D721Med (cell line): ENCODE results near the gene CRACR2B.
A peak's percentile ranks its signal among the peaks of the same experiment; 100 is the strongest.

Experiments
- DNase-seq: peaks from one replicate; pipeline ENCODE4 v3.0.0; 2011; ENCODE audit warnings: low spot score; ENCODE audit not compliant: insufficient read length
- FAIRE-seq: peaks from 2 replicates; lab custom pipeline; 2011; peaks lifted over from hg19 to GRCh38; lab: Jason Lieb, UNC
- CTCF ChIP-seq: IDR thresholded peaks from 2 replicates; pipeline ENCODE4 v1.5.1; 2012; ENCODE audit warnings: mild to moderate bottlenecking, control low read depth; ENCODE audit not compliant: insufficient read depth; ENCODE audit errors: missing control alignments

CRACR2B gene

DNA sequence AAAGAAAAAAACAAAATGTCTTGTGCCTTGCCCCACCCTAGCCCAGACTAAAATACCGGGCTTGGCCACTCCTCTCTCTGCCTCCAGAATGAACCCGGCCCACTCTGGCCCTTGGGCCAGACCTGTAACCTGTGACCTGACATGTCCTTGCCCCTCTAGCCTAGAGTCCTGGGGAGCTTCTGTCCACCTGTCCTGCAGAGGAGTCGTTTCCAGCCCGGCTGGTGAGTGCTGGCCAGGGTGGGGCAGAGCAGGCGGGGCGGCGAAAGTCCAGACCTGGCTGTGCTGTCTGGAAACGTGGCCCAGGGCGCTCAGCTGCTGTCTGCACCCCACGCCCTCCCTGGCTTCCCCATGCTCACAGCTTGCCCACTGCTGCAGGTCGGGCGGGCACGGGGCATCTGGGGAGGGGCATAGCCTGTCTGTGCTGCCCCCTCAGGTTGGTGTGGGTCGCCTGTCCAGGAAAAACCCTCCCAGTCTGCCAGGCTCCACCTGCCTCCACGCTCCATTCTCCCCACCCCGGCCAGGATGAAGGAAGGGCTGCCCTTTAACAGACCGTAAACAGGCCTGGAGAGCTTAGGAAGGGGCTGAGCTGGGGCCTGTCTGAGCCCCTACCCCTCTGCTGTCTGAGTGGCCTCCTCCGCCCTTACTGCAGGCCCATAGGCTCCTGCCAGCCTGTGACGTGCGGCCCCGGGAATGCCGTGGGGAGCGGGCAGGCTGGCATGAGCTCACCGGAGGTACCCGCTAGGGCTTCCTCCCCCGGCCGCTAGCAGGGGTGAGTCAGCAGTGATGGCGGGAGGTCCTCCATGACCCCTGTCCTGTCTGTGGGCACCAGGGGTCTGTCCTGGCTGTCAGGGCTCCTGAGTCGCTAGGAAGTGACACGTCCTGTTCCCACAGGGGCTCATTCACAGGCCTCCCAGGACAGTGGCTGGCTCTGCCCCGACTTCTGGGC lies 6.9 kb downstream of the CRACR2B start:
- TF ChIP-seq CTCF = no peak
- DNase-seq = no peak
- no peak for FAIRE-seq

GRCh38 chr11:836274-836673 lies 8.6 kb downstream of the CRACR2B start:
- TF ChIP-seq CTCF = no peak
- no peak for FAIRE-seq
- DNase-seq = no peak

DNA sequence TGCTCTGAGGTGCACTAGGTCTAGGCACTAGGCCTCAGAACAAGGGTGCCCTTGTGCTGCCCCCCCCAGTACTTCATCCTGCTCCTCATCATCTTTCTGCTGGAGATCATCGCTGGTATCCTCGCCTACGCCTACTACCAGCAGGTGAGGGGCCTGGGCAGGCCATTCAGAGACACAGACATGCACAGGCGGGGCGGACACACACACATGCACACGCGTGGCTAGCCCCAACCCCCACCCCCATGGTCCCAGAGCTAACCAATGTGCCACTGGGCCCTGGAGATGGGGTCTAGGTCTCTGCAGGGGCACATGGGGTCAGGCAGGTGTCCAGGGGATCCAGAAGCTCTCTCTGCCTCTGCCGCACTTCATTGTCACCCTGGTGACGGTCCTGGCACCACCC lies 9.0 kb downstream of the CRACR2B start:
- TF ChIP-seq CTCF = no peak
- FAIRE-seq = no peak
- DNase-seq = no peak

GRCh38 chr11:837189-837989 lies 9.7 kb downstream of the CRACR2B start:
- no peak for FAIRE-seq
- DNase-seq = no peak
- no peak for TF ChIP-seq CTCF

DNA sequence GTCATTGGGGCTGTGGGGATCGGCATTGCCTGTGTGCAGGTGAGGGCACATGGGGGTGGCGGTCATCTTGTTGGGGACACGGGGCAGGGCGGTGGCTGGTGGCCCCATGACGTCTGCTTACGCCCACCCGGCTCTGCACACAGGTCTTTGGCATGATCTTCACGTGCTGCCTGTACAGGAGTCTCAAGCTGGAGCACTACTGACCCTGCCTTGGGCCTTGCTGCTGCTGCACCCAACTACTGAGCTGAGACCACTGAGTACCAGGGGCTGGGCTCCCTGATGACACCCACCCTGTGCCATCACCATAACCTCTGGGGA lies 10.2 kb downstream of the CRACR2B start:
- no peak for TF ChIP-seq CTCF
- no peak for FAIRE-seq
- DNase-seq = no peak

DNA sequence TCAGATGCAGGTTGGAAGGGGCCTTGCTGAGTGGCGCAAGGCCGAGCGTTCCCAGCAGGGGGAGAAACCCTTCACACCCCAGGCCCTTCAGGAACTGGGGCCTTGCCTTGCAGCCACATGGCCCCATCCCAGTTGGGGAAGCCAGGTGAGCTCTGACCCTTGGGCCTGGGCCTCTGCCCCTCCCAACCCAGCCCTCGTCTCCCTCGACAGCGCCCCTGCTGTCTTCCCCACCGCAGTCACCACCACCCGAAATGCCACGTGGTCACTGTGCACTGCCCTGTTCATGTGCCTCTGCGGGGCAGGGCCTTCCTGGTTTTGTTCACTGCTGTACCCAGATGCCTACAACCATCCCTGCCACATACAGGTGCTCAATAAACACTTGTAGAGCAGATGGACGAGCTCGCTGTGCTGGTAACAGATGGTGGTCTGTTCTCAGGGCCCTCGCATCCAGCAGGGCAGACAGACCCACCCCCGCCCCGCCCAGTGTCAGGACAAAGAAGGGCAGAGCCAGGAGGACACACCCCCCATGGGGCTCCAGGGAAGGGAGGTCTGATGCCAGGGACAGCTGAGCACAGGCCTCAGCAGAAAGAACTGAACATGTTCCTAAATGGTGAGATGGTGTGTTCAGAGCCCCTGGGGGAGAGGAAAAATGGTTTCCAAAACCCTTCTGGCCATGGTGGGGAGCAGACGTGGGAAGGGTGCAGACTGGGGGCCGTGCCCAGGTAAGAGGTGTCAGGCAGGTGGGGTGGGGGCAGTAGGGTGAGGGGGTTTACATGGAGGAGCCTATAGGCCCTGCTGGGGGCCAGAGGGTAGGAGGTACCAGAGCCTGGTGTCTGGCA lies 10.9 kb downstream of the CRACR2B start:
- DNase-seq = no peak
- TF ChIP-seq CTCF = peak; percentile 6
- FAIRE-seq = no peak
